Measurements from ENCODE around the gene CPNE1. TPM values are rescaled to one million over a fixed set of nuclear protein-coding genes. Genes with fewer than 3 reads are reported as not detected.

The CPNE1 gene
- total and polyA plus RNA-seq, 2 of the 8 experiments (the other 6 are each of a cell fraction or from before 2014, with no cell fraction given) = 294 to 346 TPM

- H3K27ac ChIP-seq (ENCODE audit: low read depth, low read length) = no peak overlapping the region
- TF ChIP-seq YY1 (IDR thresholded peaks at IDR 0.05; ENCODE audit: low read depth, low read length) = no peak
- TF ChIP-seq SUZ12 (IDR thresholded peaks at IDR 0.05; ENCODE audit: low read length) = no peak
- TF ChIP-seq JUND (IDR thresholded peaks at IDR 0.05; ENCODE audit: low read length) = no peak
- TF ChIP-seq RNF2 (IDR thresholded peaks at IDR 0.05; ENCODE audit: borderline replicate concordance, low read depth, low read length, missing control alignments, poor library complexity, severe bottlenecking) = no peak
- TF ChIP-seq RAD21 (IDR thresholded peaks at IDR 0.05 in 1 of 2, conservative IDR thresholded peaks at IDR 0.05 in 1 of 2; ENCODE audit: low read depth in 2 of 2, low read length in 2 of 2) = no peak
- no peak for TF ChIP-seq TEAD4 (IDR thresholded peaks at IDR 0.05; ENCODE audit: low read depth, low read length)
- TF ChIP-seq KDM1A (IDR thresholded peaks at IDR 0.05; ENCODE audit: borderline replicate concordance, low read length) = no peak
- TF ChIP-seq SRF (IDR thresholded peaks at IDR 0.05; ENCODE audit: low read depth, low read length) = no peak
- no peak for TF ChIP-seq SIX5 (IDR thresholded peaks at IDR 0.05; ENCODE audit: low read depth, low read length)
- TF ChIP-seq MAFK (IDR thresholded peaks at IDR 0.05; ENCODE audit: low read depth, low read length) = no peak
- TF ChIP-seq CBX8 (IDR thresholded peaks at IDR 0.05; ENCODE audit: borderline replicate concordance, low read depth, low read length) = no peak
Measured at GRCh38 chr20:35625584-35626385, 38.9 kb downstream of the CPNE1 start.

More at GRCh38 chr20:35625584-35626385, 38.9 kb downstream of the CPNE1 start:
- H3K14ac ChIP-seq (ENCODE audit: insufficient read length) = no peak overlapping the region
- H2BK20ac ChIP-seq (ENCODE audit: low read length) = no peak overlapping the region
- H4K91ac ChIP-seq (replicated peaks; ENCODE audit: insufficient read length, low read length) = no peak overlapping the region
- H2AK5ac ChIP-seq (ENCODE audit: low read depth, low read length) = no peak overlapping the region
- no peak overlapping the region for H3K56ac ChIP-seq (replicated peaks; ENCODE audit: insufficient read length, low read depth, low read length)
- H3K36me3 ChIP-seq (ENCODE audit: control insufficient read depth in 2 of 4, insufficient read depth in 4 of 4, low read length in 3 of 4) = peaks cover 15 to 56% (median 36%) of the 10 kb centered on the region in 4 experiments
- no peak overlapping the region for H3K18ac ChIP-seq (ENCODE audit: extremely low read depth, low read length)
- no peak overlapping the region for H3K4me3 ChIP-seq (ENCODE audit: extremely low read depth in 1 of 4, insufficient read depth in 2 of 4, low read depth in 3 of 4, low read length in 4 of 4)
- H3K23ac ChIP-seq (ENCODE audit: insufficient read length) = no peak overlapping the region
- FAIRE-seq (no peak), DNase-seq (ENCODE audit: low read depth in 1 of 2, low spot score in 2 of 2) (no peak)
- 0 out of 2 replicates have a peak overlapping the region, but pooled peaks have one; percentile 58 for H2BK5ac ChIP-seq (ENCODE audit: low read depth, low read length)
- H3K27me3 ChIP-seq (replicated peaks in 1 of 4; ENCODE audit: control insufficient read depth in 3 of 4, extremely low read depth in 1 of 4, insufficient read depth in 3 of 4, low read length in 3 of 4) = no peaks in the 10 kb centered on the region
- no peak overlapping the region for H3K9ac ChIP-seq (replicated peaks in 1 of 4; ENCODE audit: extremely low read depth in 1 of 4, low read depth in 3 of 4, low read length in 3 of 4)
- H4K8ac ChIP-seq (ENCODE audit: extremely low read depth, insufficient read depth, low read length) = no peak overlapping the region
- H3K4me2 ChIP-seq (ENCODE audit: insufficient read depth in 1 of 2, low read depth in 2 of 2, low read length in 2 of 2) = no peak overlapping the region
- ChIA-PET CTCF (ENCODE audit: partially characterized antibody) (interaction anchor here (0.6 kb wide), 1 partner anchor 1274 kb away, joined by 3 read pairs; no protein-coding TSS in a partner anchor), POLR2A (ENCODE audit: partially characterized antibody) (no interaction called here)
- peaks cover 0 to 5% of the 10 kb centered on the region in 2 experiments for H4K20me1 ChIP-seq (replicated peaks in 1 of 2; ENCODE audit: control insufficient read depth in 1 of 2, insufficient read depth in 2 of 2, low read length in 2 of 2)
- H3K79me2 ChIP-seq (ENCODE audit: control insufficient read depth in 1 of 2, insufficient read depth in 2 of 2, low read length in 2 of 2) = no peaks in the 10 kb centered on the region
- H3K79me1 ChIP-seq (ENCODE audit: low read depth, low read length) = no peaks in the 10 kb centered on the region
- H2AFZ ChIP-seq (ENCODE audit: low read length) = no peak overlapping the region
- 95% methylated on average over 6 of the region's 6 CpGs; no CpG with 5 or more reads in 1 of the 2 experiments for WGBS, 2 experiments (ENCODE audit: extremely low coverage in 1 of 2, insufficient coverage in 1 of 2, insufficient read length in 1 of 2, insufficient replicate concordance in 2 of 2, low coverage in 1 of 2, low lambda C conversion rate in 2 of 2, missing lambda C conversion rate in 1 of 2)
- H4K5ac ChIP-seq (ENCODE audit: insufficient read length, low read depth, low read length) = no peak overlapping the region
- H3K9me3 ChIP-seq (ENCODE audit: insufficient read depth in 2 of 2, low read depth in 1 of 2, low read length in 1 of 2) = no peaks in the 10 kb centered on the region
- no peaks in the 10 kb centered on the region for H3K23me2 ChIP-seq (ENCODE audit: low read depth, low read length)
- H2BK15ac ChIP-seq (ENCODE audit: low read length) = no peak overlapping the region
- no peak overlapping the region for H2BK120ac ChIP-seq (replicated peaks; ENCODE audit: low read depth, low read length)
- H3K4me1 ChIP-seq (replicated peaks in 1 of 4; ENCODE audit: control insufficient read depth in 3 of 4, insufficient read depth in 4 of 4, low read length in 3 of 4) = no peaks in the 10 kb centered on the region
- no peak overlapping the region for H2BK12ac ChIP-seq (ENCODE audit: low read depth, low read length)
- H3K4ac ChIP-seq (replicated peaks; ENCODE audit: insufficient read length, low read depth, low read length) = no peak overlapping the region
